B cell (primary cell): Measurements from ENCODE around the gene KCND2. TPM values are rescaled to one million over a fixed set of nuclear protein-coding genes. Genes with fewer than 3 reads are reported as not detected.

ENCODE experiments used
- ATAC-seq: fragments of 200-7000 bp; cut with Tn5 transposase; one replicate; pipeline ENCODE4 v1.10.0; 2021; ENCODE audit warnings: low read depth, mild to moderate bottlenecking, moderate number of reproducible peaks, moderate library complexity
- CTCF ChIA-PET: fragments of 350-600 bp; sonication (Branson Sonifier 250); formaldehyde crosslinking; loops from one replicate; lab custom pipeline; 2021; ENCODE audit warnings: antibody characterized with exemption, inconsistent platforms; lab: Charles Lee
- POLR2A ChIA-PET: fragments of 350-600 bp; sonication (Branson Sonifier 250); formaldehyde crosslinking; loops from one replicate; lab custom pipeline; 2021; ENCODE audit warnings: antibody characterized with exemption; lab: Charles Lee
- DNase-seq: peaks from one replicate; pipeline ENCODE4 v3.0.0; 2013
- H2AFZ ChIP-seq: 2 replicates; pipeline ENCODE4 v1.6.1; 2012; ENCODE audit warnings: mild to moderate bottlenecking, low read depth, low read length; ENCODE audit not compliant: insufficient read depth, poor library complexity, severe bottlenecking
- H3K27ac ChIP-seq, 2 donors: 1 replicate in 1 of 2; 2 replicates in 1 of 2; pipeline ENCODE4 v1.5.1; 2012 to 2013; ENCODE audit warnings: low read length in 2 of 2, mild to moderate bottlenecking in 2 of 2, moderate library complexity in 1 of 2
- H3K27me3 ChIP-seq, 4 experiments: fragments of 200-600 bp in 1 of 4; sonication (generic) in 1 of 4; replicated peaks in 1 of 4; 1 replicate in 2 of 4; 2 replicates in 2 of 4; pipeline versions ENCODE4 v1.6.1 to v1.7.0; 2013 to 2016; ENCODE audit warnings: low read length in 3 of 4, mild to moderate bottlenecking in 2 of 4, mixed read lengths in 1 of 4, moderate library complexity in 1 of 4; ENCODE audit not compliant: insufficient read depth in 4 of 4, control insufficient read depth in 3 of 4; ENCODE audit errors: control extremely low read depth in 1 of 4
- H3K36me3 ChIP-seq, 2 experiments: replicated peaks in 1 of 2; 1 replicate in 1 of 2; 2 replicates in 1 of 2; pipeline versions ENCODE4 v1.6.1 to v1.7.1; 2013; ENCODE audit warnings: low read length in 1 of 2; ENCODE audit not compliant: insufficient read depth in 2 of 2, control insufficient read depth in 1 of 2; ENCODE audit errors: control extremely low read depth in 1 of 2, extremely low read depth in 1 of 2
- H3K4me1 ChIP-seq, 2 donors: fragments of 200-600 bp in 1 of 2; sonication (generic) in 1 of 2; 1 replicate in 1 of 2; 2 replicates in 1 of 2; pipeline versions ENCODE4 v1.5.1 to v1.6.1; 2013 to 2017; ENCODE audit warnings: low read length in 2 of 2; ENCODE audit not compliant: control insufficient read depth in 2 of 2, insufficient read depth in 2 of 2
- H3K4me2 ChIP-seq: replicated peaks from 2 replicates; pipeline ENCODE3; 2012; ENCODE audit warnings: mild to moderate bottlenecking, low read depth, low read length; ENCODE audit not compliant: poor library complexity, severe bottlenecking
- H3K4me3 ChIP-seq, 5 experiments: fragments of 200-600 bp in 1 of 5; sonication (generic) in 1 of 5; 1 replicate in 3 of 5; 2 replicates in 2 of 5; pipeline versions ENCODE4 v1.5.1 to v1.7.0; 2011 to 2016; ENCODE audit warnings: low read length in 4 of 5, mild to moderate bottlenecking in 4 of 5, low read depth in 2 of 5, control low read depth in 1 of 5, moderate library complexity in 1 of 5; ENCODE audit not compliant: insufficient read depth in 1 of 5; ENCODE audit errors: control extremely low read depth in 1 of 5, extremely low read depth in 1 of 5
- H3K79me2 ChIP-seq: fragments of 200-600 bp; sonication (generic); one replicate; pipeline ENCODE4 v1.6.0; 2016; ENCODE audit warnings: low read length; ENCODE audit not compliant: control insufficient read depth, insufficient read depth
- H3K9ac ChIP-seq: fragments of 200-600 bp; sonication (generic); 2 replicates; pipeline ENCODE4 v1.6.1; 2017; ENCODE audit warnings: mild to moderate bottlenecking, low read length, moderate library complexity
- H3K9me3 ChIP-seq, 3 donors: one replicate each; pipeline versions ENCODE4 v1.6.1 to v1.7.1; 2013; ENCODE audit warnings: low read length in 2 of 3; ENCODE audit not compliant: control insufficient read depth in 2 of 3, insufficient read depth in 1 of 3; ENCODE audit errors: control extremely low read depth in 1 of 3
- H4K20me1 ChIP-seq: 2 replicates; pipeline ENCODE4 v1.6.0; 2012; ENCODE audit warnings: mild to moderate bottlenecking, low read length; ENCODE audit not compliant: insufficient read depth, control insufficient read depth, poor library complexity, severe bottlenecking
- H3K27ac Mint-ChIP-seq: one replicate; pipeline ENCODE4 v1.8.0; 2021; ENCODE audit warnings: mixed read lengths
- H3K27me3 Mint-ChIP-seq: one replicate; pipeline ENCODE4 v1.8.0; 2021; ENCODE audit warnings: mixed read lengths
- H3K4me1 Mint-ChIP-seq: one replicate; pipeline ENCODE4 v1.8.0; 2021; ENCODE audit warnings: mixed read lengths
- H3K4me3 Mint-ChIP-seq: one replicate; pipeline ENCODE4 v1.8.0; 2021; ENCODE audit warnings: mixed read lengths
- H3K9me3 Mint-ChIP-seq: one replicate; pipeline ENCODE4 v1.8.0; 2022; ENCODE audit warnings: mixed read lengths; ENCODE audit not compliant: insufficient read depth
- CTCF ChIP-seq: fragments of 200-600 bp; IDR thresholded peaks from one replicate; pipeline ENCODE4 v1.8.0; 2022; ENCODE audit warnings: antibody characterized with exemption, mild to moderate bottlenecking
- EZH2 ChIP-seq: IDR thresholded peaks from 2 replicates; pipeline ENCODE4 v1.6.1; 2012; ENCODE audit warnings: borderline replicate concordance, low read depth, mild to moderate bottlenecking, moderate library complexity, low read length; ENCODE audit not compliant: insufficient read depth, poor library complexity, severe bottlenecking
- WGBS: methylation state at CpG from one replicate; pipeline ENCODE4 v1.1.5; 2013; ENCODE audit warnings: missing lambda C conversion rate; ENCODE audit not compliant: insufficient coverage; 5-methylcytosine and 5-hydroxymethylcytosine counted together
- intact Hi-C: fragments of 100-400 bp; cut with micrococcal nuclease; formaldehyde crosslinking; loops from one replicate; pipeline ENCODE4 v1.10.0; 2022
- polyA plus RNA-seq: library from polyadenylated mRNA; depleted of rRNA; stranded (reverse); fragments of >200 nt; gene quantifications from 2 replicates; pipeline ENCODE4 v1.2.3, GENCODE V29; 2012
- total RNA-seq, 2 donors: library from RNA; stranded (reverse); fragments of 120-200 nt in 1 of 2; gene quantifications; 1 replicate in 1 of 2; 2 replicates in 1 of 2; pipeline versions ENCODE4 v1.2.3 to v1.2.4, GENCODE V29; 2013 to 2022

The KCND2 gene
- total and polyA plus RNA-seq, 2 donors (not counting 1 experiment from before 2014, with no cell fraction given): not detected

DNA sequence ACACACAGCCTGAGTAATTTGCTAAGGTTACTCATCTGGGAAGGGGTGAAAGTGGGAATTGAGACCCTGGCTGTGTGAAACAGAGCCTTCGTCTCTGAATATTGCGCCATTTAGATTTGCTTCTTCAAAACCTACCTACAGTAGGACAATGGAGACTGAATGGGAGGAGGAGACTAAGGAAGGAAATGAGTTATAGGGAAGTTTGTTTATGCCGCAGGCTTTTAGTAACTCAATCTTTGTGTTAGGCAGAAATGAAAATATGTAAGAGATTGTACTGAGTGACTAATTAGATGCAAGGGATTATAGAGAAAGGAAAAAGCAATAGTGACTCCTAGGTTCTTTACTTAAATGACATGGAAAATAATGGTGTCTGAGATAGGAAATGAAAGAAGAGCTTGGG lies 80.2 kb downstream of the KCND2 start:
- H3K27ac ChIP-seq: no peak overlapping the region
- H3K9ac ChIP-seq: no peak overlapping the region
- no peaks in the 10 kb centered on the region for H3K27me3 ChIP-seq
- intact Hi-C loops: no loop called here
- Mint-ChIP-seq H3K4me1 (no peaks in the 10 kb centered on the region), H3K4me3 (no peak overlapping the region), H3K9me3 (no peaks in the 10 kb centered on the region), H3K27ac (no peak overlapping the region), H3K27me3 (no peaks in the 10 kb centered on the region)
- WGBS: 71% methylated on average over 1 of the region's 3 CpGs
- no peak overlapping the region for H3K4me3 ChIP-seq
- no peak for TF ChIP-seq EZH2
- TF ChIP-seq CTCF: no peak
- DNase-seq (no peak), ATAC-seq (no peak)
- H3K79me2 ChIP-seq: no peaks in the 10 kb centered on the region
- no peaks in the 10 kb centered on the region for H3K4me1 ChIP-seq
- ChIA-PET CTCF (no interaction called here), POLR2A (no interaction called here)
- H3K36me3 ChIP-seq: no peaks in the 10 kb centered on the region
- no peaks in the 10 kb centered on the region for H4K20me1 ChIP-seq
- H3K9me3 ChIP-seq: no peaks in the 10 kb centered on the region
- H3K4me2 ChIP-seq: no peak overlapping the region
- H2AFZ ChIP-seq: no peak overlapping the region

DNA sequence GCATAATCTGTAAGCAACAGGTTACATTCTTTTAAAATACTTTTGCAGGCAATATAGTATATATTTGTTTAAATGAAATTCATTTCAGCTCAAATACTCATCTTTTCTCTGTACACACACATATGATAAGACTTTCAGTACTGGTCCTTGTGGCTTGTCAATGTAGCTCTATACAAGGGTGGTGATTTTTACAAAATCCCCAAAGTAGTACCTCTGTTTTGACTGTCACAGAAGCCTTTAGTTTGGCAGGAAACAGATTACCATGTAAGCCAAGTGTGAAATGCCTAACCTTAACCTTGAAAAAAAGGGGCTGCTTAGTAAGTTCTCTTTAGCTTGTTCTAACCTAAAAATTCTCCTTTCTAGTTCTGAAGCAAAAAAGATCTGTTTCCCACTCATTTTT lies 87.9 kb downstream of the KCND2 start:
- no peak overlapping the region for H3K4me2 ChIP-seq
- TF ChIP-seq EZH2: no peak
- TF ChIP-seq CTCF: no peak
- POLR2A ChIA-PET: no interaction called here
- no peaks in the 10 kb centered on the region for H3K79me2 ChIP-seq
- H3K27me3 ChIP-seq: no peaks in the 10 kb centered on the region
- H3K4me1 ChIP-seq: no peaks in the 10 kb centered on the region
- H3K9ac ChIP-seq: no peak overlapping the region
- intact Hi-C loops: no loop called here
- H3K9me3 ChIP-seq: no peaks in the 10 kb centered on the region
- H3K4me1 Mint-ChIP-seq: no peaks in the 10 kb centered on the region
- H3K4me3 ChIP-seq: no peak overlapping the region
- H2AFZ ChIP-seq: no peak overlapping the region
- H3K9me3 Mint-ChIP-seq: no peaks in the 10 kb centered on the region
- no peak for DNase-seq
- ATAC-seq: no peak
- no peaks in the 10 kb centered on the region for H3K36me3 ChIP-seq
- no peak overlapping the region for H3K27ac Mint-ChIP-seq
- CTCF ChIA-PET: no interaction called here
- H3K27ac ChIP-seq: no peak overlapping the region
- H3K27me3 Mint-ChIP-seq: no peaks in the 10 kb centered on the region
- no peaks in the 10 kb centered on the region for H4K20me1 ChIP-seq
- no peak overlapping the region for H3K4me3 Mint-ChIP-seq
